Naive thymus-derived CD4-positive, alpha-beta T cell (primary cell): ENCODE measurements around the gene AKAP5. TPM values are rescaled to one million over a fixed set of nuclear protein-coding genes. Genes with fewer than 3 reads are reported as not detected.

Experiments used
- ATAC-seq: fragments of 150-1000 bp; cut with Tn5 transposase; 2 replicates; pipeline ENCODE4 v1.10.0; 2021; ENCODE audit warnings: mild to moderate bottlenecking, moderate library complexity
- CTCF ChIA-PET: fragments of 350-600 bp; sonication (Branson Sonifier 250); formaldehyde crosslinking; loops from one replicate; lab custom pipeline; 2021; ENCODE audit warnings: antibody characterized with exemption; lab: Charles Lee
- POLR2A ChIA-PET: fragments of 350-600 bp; sonication (Branson Sonifier 250); formaldehyde crosslinking; loops from one replicate; lab custom pipeline; 2021; ENCODE audit warnings: antibody characterized with exemption, inconsistent platforms; lab: Charles Lee
- DNase-seq, 9 donors: peaks; one replicate each; pipeline versions ENCODE4 v3.0.0 to v3.0.0-alpha.2; 2020 to 2022; ENCODE audit warnings: mixed read lengths in 1 of 9
- H3K27ac ChIP-seq: one replicate; pipeline ENCODE4 v1.7.0; 2013; ENCODE audit warnings: mild to moderate bottlenecking, low read depth, low read length, moderate library complexity
- H3K27me3 ChIP-seq, 2 donors: one replicate each; pipeline ENCODE4 v1.7.0; 2013; ENCODE audit warnings: low read length in 2 of 2, mild to moderate bottlenecking in 2 of 2, moderate library complexity in 2 of 2; ENCODE audit not compliant: control insufficient read depth in 2 of 2, insufficient read depth in 2 of 2
- H3K36me3 ChIP-seq, 3 experiments: 1 replicate in 2 of 3; 2 replicates in 1 of 3; pipeline ENCODE4 v1.7.0; 2013; ENCODE audit warnings: low read length in 3 of 3, mild to moderate bottlenecking in 3 of 3, moderate library complexity in 1 of 3; ENCODE audit not compliant: insufficient read depth in 3 of 3, control insufficient read depth in 2 of 3
- H3K4me1 ChIP-seq, 2 donors: one replicate each; pipeline ENCODE4 v1.7.0; 2013; ENCODE audit warnings: low read length in 2 of 2, mild to moderate bottlenecking in 2 of 2, moderate library complexity in 1 of 2; ENCODE audit not compliant: control insufficient read depth in 2 of 2, insufficient read depth in 2 of 2
- H3K4me3 ChIP-seq: 2 replicates; pipeline ENCODE4 v1.7.0; 2013; ENCODE audit warnings: mild to moderate bottlenecking, low read length
- H3K9me3 ChIP-seq, 3 experiments: 1 replicate in 2 of 3; 2 replicates in 1 of 3; pipeline ENCODE4 v1.7.0; 2013; ENCODE audit warnings: low read length in 3 of 3; ENCODE audit not compliant: control insufficient read depth in 2 of 3
- H3K27ac Mint-ChIP-seq, 9 donors: one replicate each; pipeline ENCODE4 v1.8.0; 2020 to 2022; ENCODE audit warnings: mixed read lengths in 9 of 9, mild to moderate bottlenecking in 8 of 9, moderate library complexity in 5 of 9, inconsistent platforms in 2 of 9
- H3K27me3 Mint-ChIP-seq, 5 donors: one replicate each; pipeline ENCODE4 v1.8.0; 2021 to 2022; ENCODE audit warnings: mixed read lengths in 5 of 5, mild to moderate bottlenecking in 1 of 5
- H3K36me3 Mint-ChIP-seq, 5 donors: one replicate each; pipeline ENCODE4 v1.8.0; 2020 to 2022; ENCODE audit warnings: mixed read lengths in 5 of 5, mild to moderate bottlenecking in 3 of 5, inconsistent platforms in 1 of 5
- H3K4me1 Mint-ChIP-seq, 7 donors: one replicate each; pipeline ENCODE4 v1.8.0; 2020 to 2022; ENCODE audit warnings: mixed read lengths in 7 of 7, mild to moderate bottlenecking in 3 of 7, inconsistent platforms in 1 of 7
- H3K4me3 Mint-ChIP-seq, 10 donors: one replicate each; pipeline ENCODE4 v1.8.0; 2020 to 2022; ENCODE audit warnings: mild to moderate bottlenecking in 10 of 10, mixed read lengths in 10 of 10, moderate library complexity in 6 of 10, inconsistent platforms in 2 of 10
- H3K9me3 Mint-ChIP-seq, 11 donors: one replicate each; pipeline ENCODE4 v1.8.0; 2020 to 2022; ENCODE audit warnings: mixed read lengths in 11 of 11, mild to moderate bottlenecking in 4 of 11, inconsistent platforms in 1 of 11, moderate library complexity in 1 of 11
- intact Hi-C, 2 donors: fragments of 100-400 bp; cut with micrococcal nuclease; formaldehyde crosslinking; loops; one replicate each; pipeline ENCODE4 v1.15.1; 2023
- polyA plus RNA-seq, 2 donors: library from polyadenylated mRNA; unstranded; fragments of 300-500 nt; fragmentation: Illumina TruSeq; gene quantifications; one replicate each; pipeline ENCODE4 v1.2.3, GENCODE V29; 2021
- total RNA-seq, 6 experiments: library from RNA in 5 of 6; stranded (reverse) in 5 of 6; gene quantifications; 1 replicate in 5 of 6; 2 replicates in 1 of 6; pipeline ENCODE4 v1.2.3 and lab custom pipeline; 2021 to 2026

Gene AKAP5
- total and polyA plus RNA-seq, 7 experiments from 2014 or later: 0.03 to 1.7 (median 0.12) TPM; not detected in 1

DNA sequence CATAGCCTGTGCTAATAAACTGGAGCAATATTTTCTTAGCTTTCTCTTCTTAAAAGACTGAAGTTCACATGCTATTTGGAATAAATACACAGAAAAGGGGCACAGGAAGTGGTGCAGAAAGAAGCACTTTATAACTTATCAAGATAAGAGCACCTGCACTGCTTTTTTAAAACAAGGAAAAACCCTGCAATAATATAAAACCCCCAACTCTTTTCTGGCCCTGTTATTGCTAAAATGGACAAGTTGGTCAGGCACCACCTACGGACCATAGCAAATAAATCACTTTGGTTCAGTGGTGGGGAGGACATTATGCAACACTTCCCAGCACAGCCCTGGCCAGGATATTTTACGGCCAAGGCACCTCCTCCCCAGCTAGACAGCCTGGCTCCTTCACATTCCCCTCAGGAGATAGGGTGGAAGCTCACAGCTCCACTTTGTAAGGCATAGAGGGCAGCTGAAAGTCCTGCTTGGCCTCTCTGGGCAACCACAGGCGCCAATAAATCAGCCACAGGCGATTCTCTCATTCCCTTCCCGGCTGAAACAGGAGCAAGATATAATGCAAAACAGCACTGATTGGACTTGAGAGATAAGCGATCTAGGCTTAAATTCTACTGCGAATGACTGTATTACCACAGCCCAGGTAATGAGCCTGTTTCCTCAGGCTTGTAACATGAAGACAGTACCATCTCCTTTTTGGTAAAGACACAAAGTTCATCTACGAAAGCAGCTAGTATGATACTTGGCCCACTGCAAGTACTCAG lies 36.3 kb downstream of the AKAP5 start:
- Mint-ChIP-seq H3K4me1 (peaks cover 38 to 66% (median 51%) of the 10 kb centered on the region in 7 donors), H3K27me3 (peaks cover 0 to 3% (median 0%) of the 10 kb centered on the region in 5 donors), H3K36me3 (peaks cover 0 to 32% (median 9%) of the 10 kb centered on the region in 5 donors), H3K4me3 (peak overlapping the region; percentile 88 to 100 (median 98)), H3K27ac (peak overlapping the region; percentile 96 to 100 (median 99)), H3K9me3 (peaks cover 0 to 6% (median 0%) of the 10 kb centered on the region in 11 donors)
- Histone ChIP-seq H3K4me1 (peaks cover 35 to 38% of the 10 kb centered on the region in 2 donors), H3K9me3 (no peaks in the 10 kb centered on the region), H3K36me3 (peaks cover 0 to 8% (median 0%) of the 10 kb centered on the region in 3 experiments), H3K27ac (peak overlapping the region; percentile 99), H3K4me3 (peak overlapping the region; percentile 88), H3K27me3 (no peaks in the 10 kb centered on the region)
- intact Hi-C loops: loop anchor here (1.0 to 5.0 kb wide), 4 partner anchors 34 to 637 kb away; partner anchors contain the start of gene AKAP5 (in 1 of the 2)
- CTCF ChIA-PET: interaction anchor here (0.8 to 2.8 kb wide), 6 partner anchors 10 to 485 kb away, joined by 3 to 12 read pairs (median 5); partner anchors contain the start of gene FNTB
- ATAC-seq (no peak), DNase-seq (peak in 7 of 9 donors; percentile 28 to 57 (median 50))
- POLR2A ChIA-PET: interaction anchor here (0.6 to 6.5 kb wide), 14 partner anchors 10 to 635 kb away, joined by 3 to 157 read pairs (median 4); partner anchors contain the start of gene HSPA2

DNA sequence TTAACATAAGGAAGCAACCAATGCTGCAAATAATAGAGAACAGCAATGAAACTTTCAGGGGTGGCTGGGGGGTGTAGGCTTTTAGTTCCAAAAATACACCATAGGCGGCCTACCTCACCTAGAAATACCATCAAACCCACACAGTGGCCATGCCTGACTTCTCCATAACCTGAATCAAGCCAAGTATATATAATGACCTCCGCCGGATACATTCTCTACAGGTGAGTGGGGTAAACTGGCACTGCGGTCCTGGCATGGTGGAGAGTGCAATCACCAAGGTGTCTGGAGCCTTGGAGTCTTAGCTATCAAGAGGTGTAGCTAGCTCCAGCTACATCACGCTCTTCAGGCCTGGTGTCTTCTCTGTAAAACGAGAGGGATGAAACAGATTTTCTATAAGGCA lies 37.2 kb downstream of the AKAP5 start:
- Histone ChIP-seq H3K27ac (peak overlapping the region; percentile 99), H3K36me3 (peaks cover 0 to 8% (median 0%) of the 10 kb centered on the region in 3 experiments), H3K4me1 (peaks cover 37 to 38% of the 10 kb centered on the region in 2 donors), H3K27me3 (no peaks in the 10 kb centered on the region), H3K4me3 (peak overlapping the region; percentile 88), H3K9me3 (no peaks in the 10 kb centered on the region)
- peaks cover 0 to 3% (median 0%) of the 10 kb centered on the region in 5 donors for H3K27me3 Mint-ChIP-seq
- peaks cover 0 to 6% (median 0%) of the 10 kb centered on the region in 11 donors for H3K9me3 Mint-ChIP-seq
- intact Hi-C loops: loop anchor here in 1 of 2 donors (2.0 to 5.0 kb wide), 3 partner anchors 35 to 638 kb away; partner anchors contain the start of gene AKAP5
- peaks cover 0 to 35% (median 5%) of the 10 kb centered on the region in 5 donors for H3K36me3 Mint-ChIP-seq
- ChIA-PET POLR2A (interaction anchor here (0.8 to 6.5 kb wide), 15 partner anchors 9 to 596 kb away, joined by 3 to 157 read pairs (median 4); partner anchors contain the start of gene HSPA2), CTCF (interaction anchor here (0.7 to 2.8 kb wide), 4 partner anchors 9 to 135 kb away, joined by 3 to 12 read pairs (median 6); no protein-coding TSS in a partner anchor)
- peak in 6 of 9 donors; percentile 21 to 30 (median 27) for DNase-seq
- peaks cover 38 to 66% (median 51%) of the 10 kb centered on the region in 7 donors for H3K4me1 Mint-ChIP-seq
- H3K4me3 Mint-ChIP-seq: peak overlapping the region; percentile 88 to 100 (median 98)
- H3K27ac Mint-ChIP-seq: peak overlapping the region; percentile 96 to 100 (median 99)
- no peak for ATAC-seq

- DNase-seq: peak in 1 of 9 donors; percentile 44
- intact Hi-C loops: loop anchor here (1.0 to 5.0 kb wide), 12 partner anchors 8 to 862 kb away; partner anchors contain the start of genes HSPA2 (in 2 of the 2), MTHFD1 (in 2 of the 2), AKAP5 (in 1 of the 2) and CHURC1 (in 1 of the 2)
- peaks cover 0 to 36% (median 1%) of the 10 kb centered on the region in 5 donors for H3K36me3 Mint-ChIP-seq
These were observed 37.7 kb downstream of the AKAP5 start for GRCh38 chr14:64502887-64503433.

GRCh38 chr14:64503434-64504309 lies 38.4 kb downstream of the AKAP5 start, which contains the start of gene ZBTB25:
Gene ZBTB25, minus strand, starts transcription at chr14:64503838. Its CDS starts 13,305 bp downstream, at chr14:64490533.
- DNase-seq (peak; percentile 88 to 100 (median 98)), ATAC-seq (peak; percentile 81)
- Histone ChIP-seq H3K4me3 (peak within 1 kb of the TSS; percentile 88), H3K27ac (peak within 1 kb of the TSS; percentile 99), H3K4me1 (peaks cover 40 to 49% of the 10 kb centered on the region in 2 donors), H3K27me3 (no peaks in the 10 kb centered on the region), H3K36me3 (peaks cover 0 to 8% (median 0%) of the 10 kb centered on the region in 3 experiments), H3K9me3 (no peaks in the 10 kb centered on the region)
- Mint-ChIP-seq H3K9me3 (peaks cover 0 to 6% (median 0%) of the 10 kb centered on the region in 11 donors), H3K36me3 (peaks cover 0 to 39% (median 0%) of the 10 kb centered on the region in 5 donors), H3K4me3 (peak within 1 kb of the TSS; percentile 88 to 100 (median 98)), H3K4me1 (peaks cover 43 to 70% (median 55%) of the 10 kb centered on the region in 7 donors), H3K27me3 (peaks cover 0 to 3% (median 0%) of the 10 kb centered on the region in 5 donors), H3K27ac (peak within 1 kb of the TSS; percentile 96 to 100 (median 100))
- intact Hi-C loops: loop anchor here (1.0 to 5.0 kb wide), 15 partner anchors 8 to 1343 kb away; partner anchors contain the start of genes CHURC1 (in 2 of the 2), HSPA2 (in 2 of the 2), MTHFD1 (in 2 of the 2) and AKAP5 (in 1 of the 2)
- CTCF ChIA-PET: interaction anchor here (1.0 to 2.8 kb wide), 3 partner anchors 20 to 159 kb away, joined by 3 to 12 read pairs (median 3); no protein-coding TSS in a partner anchor
- POLR2A ChIA-PET: interaction anchor here (0.6 to 6.5 kb wide), 24 partner anchors 8 to 960 kb away, joined by 3 to 157 read pairs (median 6); partner anchors contain the start of genes AKAP5, HSPA2, MTHFD1 and PPP2R5E

More at GRCh38 chr14:64502887-64503433, 37.7 kb downstream of the AKAP5 start:
- ChIA-PET CTCF (interaction anchor here (0.7 to 2.8 kb wide), 4 partner anchors 8 to 159 kb away, joined by 3 to 12 read pairs (median 4); no protein-coding TSS in a partner anchor), POLR2A (interaction anchor here (0.6 to 6.5 kb wide), 18 partner anchors 9 to 959 kb away, joined by 3 to 157 read pairs (median 3); partner anchors contain the start of genes HSPA2, PPP2R5E and SGPP1)
- peaks cover 0 to 8% (median 0%) of the 10 kb centered on the region in 3 experiments for H3K36me3 ChIP-seq
- ATAC-seq: no peak
- H3K4me1 ChIP-seq: peaks cover 37 to 43% of the 10 kb centered on the region in 2 donors
- peak overlapping the region; percentile 88 for H3K4me3 ChIP-seq
- H3K27me3 Mint-ChIP-seq: peaks cover 0 to 3% (median 0%) of the 10 kb centered on the region in 5 donors
- no peaks in the 10 kb centered on the region for H3K9me3 ChIP-seq
- H3K4me3 Mint-ChIP-seq: peak overlapping the region; percentile 88 to 100 (median 98)
- peak overlapping the region; percentile 96 to 100 (median 99) for H3K27ac Mint-ChIP-seq
- peaks cover 38 to 66% (median 51%) of the 10 kb centered on the region in 7 donors for H3K4me1 Mint-ChIP-seq
- peak overlapping the region; percentile 99 for H3K27ac ChIP-seq
- H3K27me3 ChIP-seq: no peaks in the 10 kb centered on the region
- H3K9me3 Mint-ChIP-seq: peaks cover 0 to 6% (median 0%) of the 10 kb centered on the region in 11 donors
